ENCODE results near the gene IL36B.

IL36B gene

GRCh38 chr2:113075600-113075999 is 22.9 kb upstream of the IL36B start:
- DNase-seq (ENCODE audit: low spot score): no peak

- no peak for DNase-seq (ENCODE audit: low spot score)
Measured at GRCh38 chr2:113075030-113075429, 22.4 kb upstream of the IL36B start.

- no peak for DNase-seq (ENCODE audit: low spot score)
Measured at GRCh38 chr2:113073325-113073834, 20.7 kb upstream of the IL36B start.

- DNase-seq (ENCODE audit: low spot score): no peak
Measured at GRCh38 chr2:113072584-113072983, 19.9 kb upstream of the IL36B start.

- DNase-seq (ENCODE audit: low spot score): no peak
Measured at GRCh38 chr2:113070606-113070975, 17.9 kb upstream of the IL36B start.

GRCh38 chr2:113069676-113070605 is 17.3 kb upstream of the IL36B start:
- no peak for DNase-seq (ENCODE audit: low spot score)

GRCh38 chr2:113068706-113069485 is 16.2 kb upstream of the IL36B start:
- DNase-seq (ENCODE audit: low spot score): no peak

GRCh38 chr2:113068249-113068648 is 15.6 kb upstream of the IL36B start:
- DNase-seq (ENCODE audit: low spot score): no peak

GRCh38 chr2:113067681-113068080 is 15.0 kb upstream of the IL36B start, which contains the start of gene IL1F10:
IL1F10 (plus strand) TSS chr2:113067970; CDS start chr2:113072739, 4,769 bp downstream.
- DNase-seq (ENCODE audit: low spot score): no peak

GRCh38 chr2:113064898-113065297 is 12.2 kb upstream of the IL36B start:
- DNase-seq (ENCODE audit: low spot score): no peak

GRCh38 chr2:113064281-113064680 is 11.6 kb upstream of the IL36B start:
- DNase-seq (ENCODE audit: low spot score): no peak

- no peak for DNase-seq (ENCODE audit: low spot score)
Measured at GRCh38 chr2:113061896-113062770, 9.5 kb upstream of the IL36B start.

GRCh38 chr2:113061241-113061640 is 8.6 kb upstream of the IL36B start:
- DNase-seq (ENCODE audit: low spot score): no peak

- DNase-seq (ENCODE audit: low spot score): no peak
Measured at GRCh38 chr2:113060796-113061195, 8.1 kb upstream of the IL36B start.

GRCh38 chr2:113060396-113060795 is 7.7 kb upstream of the IL36B start:
- DNase-seq (ENCODE audit: low spot score): no peak

GRCh38 chr2:113058998-113059960 is 6.6 kb upstream of the IL36B start, which contains the start of gene IL36RN:
IL36RN (plus strand) TSS chr2:113059198; CDS start chr2:113059439, 241 bp downstream.
- DNase-seq (ENCODE audit: low spot score): no peak

GRCh38 chr2:113058411-113058994 is 5.8 kb upstream of the IL36B start:
- DNase-seq (ENCODE audit: low spot score): no peak

- DNase-seq (ENCODE audit: low spot score): no peak
Measured at GRCh38 chr2:113057117-113057516, 4.5 kb upstream of the IL36B start.

GRCh38 chr2:113056521-113056920 is 3.9 kb upstream of the IL36B start:
- no peak for DNase-seq (ENCODE audit: low spot score)

GRCh38 chr2:113054066-113054465 is 1.4 kb upstream of the IL36B start:
- DNase-seq (ENCODE audit: low spot score): no peak

Measured in LoVo (cell line).